Measurements from ENCODE around the gene SNRPB2.

The SNRPB2 gene

GRCh38 chr20:16701296-16701695 is 28.5 kb upstream of the SNRPB2 start:
- Histone ChIP-seq H3K27me3 (replicated peaks; ENCODE audit: control insufficient read depth, insufficient read depth, low read length, poor library complexity, severe bottlenecking) (no peaks in the 10 kb centered on the region), H3K4me3 (ENCODE audit: insufficient read depth, low read depth, low read length, poor library complexity, severe bottlenecking) (no peak overlapping the region), H3K9me3 (ENCODE audit: control insufficient read depth, low read length) (no peaks in the 10 kb centered on the region), H3K27ac (ENCODE audit: insufficient read depth, low read length, poor library complexity, severe bottlenecking) (no peak overlapping the region), H3K4me1 (ENCODE audit: control insufficient read depth, insufficient read depth, low read length, poor library complexity, severe bottlenecking) (no peaks in the 10 kb centered on the region), H3K36me3 (ENCODE audit: control insufficient read depth, insufficient read depth, low read length) (no peaks in the 10 kb centered on the region)
- DNase-seq = peak in 2 of 3 donors; percentile 3 to 27

DNA sequence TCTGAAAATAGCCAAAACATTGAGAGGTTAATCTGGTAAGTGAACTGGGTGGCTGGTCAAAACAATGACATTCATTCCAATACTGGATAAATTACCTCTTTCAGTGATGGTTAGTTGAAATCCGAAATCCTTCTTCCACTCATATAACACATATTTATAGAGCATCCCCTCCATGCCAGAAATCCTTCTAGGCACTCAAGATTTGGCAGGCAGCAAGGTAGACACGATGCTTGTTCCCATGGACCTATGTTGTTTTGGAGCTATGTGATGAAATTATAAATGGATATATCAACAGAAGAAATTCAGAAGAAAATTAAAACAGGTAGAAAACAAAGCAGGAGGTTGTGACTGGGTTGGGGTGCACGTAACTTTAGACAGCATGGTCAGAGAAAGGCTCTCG is 26.3 kb upstream of the SNRPB2 start:
- peaks cover 10% of the 10 kb centered on the region for H3K4me1 ChIP-seq (ENCODE audit: control insufficient read depth, insufficient read depth, low read length, poor library complexity, severe bottlenecking)
- H3K36me3 ChIP-seq (ENCODE audit: control insufficient read depth, insufficient read depth, low read length) = no peaks in the 10 kb centered on the region
- no peak overlapping the region for H3K27ac ChIP-seq (ENCODE audit: insufficient read depth, low read length, poor library complexity, severe bottlenecking)
- no peaks in the 10 kb centered on the region for H3K27me3 ChIP-seq (replicated peaks; ENCODE audit: control insufficient read depth, insufficient read depth, low read length, poor library complexity, severe bottlenecking)
- no peak for DNase-seq
- no peaks in the 10 kb centered on the region for H3K9me3 ChIP-seq (ENCODE audit: control insufficient read depth, low read length)
- H3K4me3 ChIP-seq (ENCODE audit: insufficient read depth, low read depth, low read length, poor library complexity, severe bottlenecking) = no peak overlapping the region

DNA sequence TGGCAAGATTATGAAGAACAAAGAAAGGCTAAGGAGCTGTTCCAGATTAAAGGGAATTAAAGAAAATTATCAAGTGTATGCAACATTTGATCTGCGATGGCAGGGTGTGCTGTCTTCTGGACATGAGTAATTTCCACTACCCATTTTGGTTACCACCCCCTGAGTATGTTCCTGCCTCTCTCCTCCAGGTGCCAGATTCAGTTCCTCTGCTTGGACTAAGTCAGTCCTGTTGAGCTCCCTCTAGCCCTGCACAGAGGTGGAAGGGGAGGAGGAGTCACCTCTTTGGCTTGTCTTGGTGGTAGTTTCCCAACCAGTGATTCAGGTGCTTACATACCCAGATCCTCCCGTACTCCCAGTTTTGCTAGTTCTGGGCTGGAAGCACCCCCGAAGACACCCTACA is 22.2 kb upstream of the SNRPB2 start:
- Histone ChIP-seq H3K36me3 (ENCODE audit: control insufficient read depth, insufficient read depth, low read length) (no peaks in the 10 kb centered on the region), H3K4me3 (ENCODE audit: insufficient read depth, low read depth, low read length, poor library complexity, severe bottlenecking) (no peak overlapping the region), H3K27ac (ENCODE audit: insufficient read depth, low read length, poor library complexity, severe bottlenecking) (no peak overlapping the region), H3K27me3 (replicated peaks; ENCODE audit: control insufficient read depth, insufficient read depth, low read length, poor library complexity, severe bottlenecking) (no peaks in the 10 kb centered on the region), H3K9me3 (ENCODE audit: control insufficient read depth, low read length) (no peaks in the 10 kb centered on the region), H3K4me1 (ENCODE audit: control insufficient read depth, insufficient read depth, low read length, poor library complexity, severe bottlenecking) (peaks cover 21% of the 10 kb centered on the region)
- DNase-seq = no peak

DNA sequence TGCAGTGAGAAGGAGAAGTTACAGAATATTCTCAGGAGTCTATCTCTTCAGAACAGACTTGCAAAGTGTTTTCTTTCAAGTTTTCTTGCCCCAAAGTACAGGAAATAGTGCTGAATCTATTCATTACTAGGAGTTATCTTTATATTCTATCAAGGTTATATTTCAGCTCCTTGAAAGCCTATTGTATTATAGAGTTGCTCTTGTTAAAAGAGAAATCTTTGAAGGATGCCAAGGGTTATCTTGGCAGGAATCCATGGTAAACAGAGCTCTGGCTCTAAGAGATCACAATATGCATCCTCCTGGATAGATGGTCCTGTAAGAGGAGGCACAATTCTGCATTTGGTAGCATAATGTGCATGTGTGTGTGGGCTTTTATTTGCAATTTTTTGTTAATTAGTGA is 21.2 kb upstream of the SNRPB2 start:
- Histone ChIP-seq H3K27me3 (replicated peaks; ENCODE audit: control insufficient read depth, insufficient read depth, low read length, poor library complexity, severe bottlenecking) (no peaks in the 10 kb centered on the region), H3K36me3 (ENCODE audit: control insufficient read depth, insufficient read depth, low read length) (no peaks in the 10 kb centered on the region), H3K4me1 (ENCODE audit: control insufficient read depth, insufficient read depth, low read length, poor library complexity, severe bottlenecking) (peaks cover 21% of the 10 kb centered on the region), H3K27ac (ENCODE audit: insufficient read depth, low read length, poor library complexity, severe bottlenecking) (no peak overlapping the region), H3K9me3 (ENCODE audit: control insufficient read depth, low read length) (no peaks in the 10 kb centered on the region), H3K4me3 (ENCODE audit: insufficient read depth, low read depth, low read length, poor library complexity, severe bottlenecking) (no peak overlapping the region)
- DNase-seq = no peak

- Histone ChIP-seq H3K27me3 (replicated peaks; ENCODE audit: control insufficient read depth, insufficient read depth, low read length, poor library complexity, severe bottlenecking) (no peaks in the 10 kb centered on the region), H3K4me1 (ENCODE audit: control insufficient read depth, insufficient read depth, low read length, poor library complexity, severe bottlenecking) (peaks cover 21% of the 10 kb centered on the region), H3K9me3 (ENCODE audit: control insufficient read depth, low read length) (no peaks in the 10 kb centered on the region), H3K36me3 (ENCODE audit: control insufficient read depth, insufficient read depth, low read length) (no peaks in the 10 kb centered on the region), H3K27ac (ENCODE audit: insufficient read depth, low read length, poor library complexity, severe bottlenecking) (no peak overlapping the region), H3K4me3 (ENCODE audit: insufficient read depth, low read depth, low read length, poor library complexity, severe bottlenecking) (no peak overlapping the region)
- DNase-seq = no peak
Observed at GRCh38 chr20:16709017-16709416, 20.8 kb upstream of the SNRPB2 start.

DNA sequence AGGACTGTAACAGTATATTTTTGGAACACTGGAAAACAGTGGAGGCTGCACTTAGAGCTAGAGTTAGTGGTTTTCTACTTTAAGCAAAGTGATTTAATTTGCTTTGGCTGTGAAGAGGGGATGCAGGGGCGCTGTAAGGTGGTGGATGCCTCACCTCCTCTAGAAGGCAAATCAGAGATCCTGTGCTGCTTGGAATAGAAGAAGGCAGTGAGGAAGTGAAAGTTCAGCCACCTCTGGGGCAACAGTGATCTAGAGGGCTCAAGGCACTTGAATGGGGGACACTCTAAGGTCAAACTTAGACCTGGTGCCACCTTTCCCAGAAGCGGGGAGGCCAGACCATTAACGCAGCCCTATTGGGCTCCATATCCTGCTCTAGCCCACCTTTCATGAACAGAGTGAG is 19.0 kb upstream of the SNRPB2 start:
- Histone ChIP-seq H3K27ac (ENCODE audit: insufficient read depth, low read length, poor library complexity, severe bottlenecking) (no peak overlapping the region), H3K4me3 (ENCODE audit: insufficient read depth, low read depth, low read length, poor library complexity, severe bottlenecking) (no peak overlapping the region), H3K36me3 (ENCODE audit: control insufficient read depth, insufficient read depth, low read length) (no peaks in the 10 kb centered on the region), H3K9me3 (ENCODE audit: control insufficient read depth, low read length) (no peaks in the 10 kb centered on the region), H3K27me3 (replicated peaks; ENCODE audit: control insufficient read depth, insufficient read depth, low read length, poor library complexity, severe bottlenecking) (no peaks in the 10 kb centered on the region), H3K4me1 (ENCODE audit: control insufficient read depth, insufficient read depth, low read length, poor library complexity, severe bottlenecking) (peaks cover 21% of the 10 kb centered on the region)
- DNase-seq = no peak

GRCh38 chr20:16711661-16712258 is 18.1 kb upstream of the SNRPB2 start:
- no peak for DNase-seq
- Histone ChIP-seq H3K27ac (ENCODE audit: insufficient read depth, low read length, poor library complexity, severe bottlenecking) (no peak overlapping the region), H3K36me3 (ENCODE audit: control insufficient read depth, insufficient read depth, low read length) (no peaks in the 10 kb centered on the region), H3K27me3 (replicated peaks; ENCODE audit: control insufficient read depth, insufficient read depth, low read length, poor library complexity, severe bottlenecking) (no peaks in the 10 kb centered on the region), H3K4me3 (ENCODE audit: insufficient read depth, low read depth, low read length, poor library complexity, severe bottlenecking) (no peak overlapping the region), H3K4me1 (ENCODE audit: control insufficient read depth, insufficient read depth, low read length, poor library complexity, severe bottlenecking) (peaks cover 21% of the 10 kb centered on the region), H3K9me3 (ENCODE audit: control insufficient read depth, low read length) (no peaks in the 10 kb centered on the region)

- no peaks in the 10 kb centered on the region for H3K27me3 ChIP-seq (replicated peaks; ENCODE audit: control insufficient read depth, insufficient read depth, low read length, poor library complexity, severe bottlenecking)
- H3K9me3 ChIP-seq (ENCODE audit: control insufficient read depth, low read length) = no peaks in the 10 kb centered on the region
- peaks cover 21% of the 10 kb centered on the region for H3K4me1 ChIP-seq (ENCODE audit: control insufficient read depth, insufficient read depth, low read length, poor library complexity, severe bottlenecking)
- no peaks in the 10 kb centered on the region for H3K36me3 ChIP-seq (ENCODE audit: control insufficient read depth, insufficient read depth, low read length)
- DNase-seq = no peak
- H3K27ac ChIP-seq (ENCODE audit: insufficient read depth, low read length, poor library complexity, severe bottlenecking) = no peak overlapping the region
- H3K4me3 ChIP-seq (ENCODE audit: insufficient read depth, low read depth, low read length, poor library complexity, severe bottlenecking) = no peak overlapping the region
Observed at GRCh38 chr20:16712511-16712947, 17.3 kb upstream of the SNRPB2 start.

DNA sequence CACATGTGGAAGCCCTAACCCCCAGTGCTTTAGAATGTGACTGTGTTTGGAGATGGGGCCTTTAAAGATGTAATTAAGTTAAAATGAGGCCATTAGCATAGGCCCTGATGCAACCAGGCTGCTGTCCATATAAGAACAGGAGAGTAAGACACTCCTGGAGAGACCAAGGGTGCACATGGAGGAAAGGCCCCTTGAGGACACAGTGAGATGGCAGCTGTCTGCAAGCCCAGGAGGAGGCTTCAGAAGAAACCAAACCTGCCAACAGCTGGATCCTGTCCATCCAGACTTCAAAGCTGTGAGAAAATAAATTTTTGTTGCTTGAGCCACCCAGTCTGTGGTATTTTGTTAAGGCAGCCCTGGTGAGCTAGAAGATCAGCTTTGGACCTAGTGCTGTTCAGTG is 16.8 kb upstream of the SNRPB2 start:
- DNase-seq = no peak
- Histone ChIP-seq H3K36me3 (ENCODE audit: control insufficient read depth, insufficient read depth, low read length) (no peaks in the 10 kb centered on the region), H3K27ac (ENCODE audit: insufficient read depth, low read length, poor library complexity, severe bottlenecking) (no peak overlapping the region), H3K4me1 (ENCODE audit: control insufficient read depth, insufficient read depth, low read length, poor library complexity, severe bottlenecking) (peaks cover 16% of the 10 kb centered on the region), H3K27me3 (replicated peaks; ENCODE audit: control insufficient read depth, insufficient read depth, low read length, poor library complexity, severe bottlenecking) (no peaks in the 10 kb centered on the region), H3K4me3 (ENCODE audit: insufficient read depth, low read depth, low read length, poor library complexity, severe bottlenecking) (no peak overlapping the region), H3K9me3 (ENCODE audit: control insufficient read depth, low read length) (no peaks in the 10 kb centered on the region)

DNA sequence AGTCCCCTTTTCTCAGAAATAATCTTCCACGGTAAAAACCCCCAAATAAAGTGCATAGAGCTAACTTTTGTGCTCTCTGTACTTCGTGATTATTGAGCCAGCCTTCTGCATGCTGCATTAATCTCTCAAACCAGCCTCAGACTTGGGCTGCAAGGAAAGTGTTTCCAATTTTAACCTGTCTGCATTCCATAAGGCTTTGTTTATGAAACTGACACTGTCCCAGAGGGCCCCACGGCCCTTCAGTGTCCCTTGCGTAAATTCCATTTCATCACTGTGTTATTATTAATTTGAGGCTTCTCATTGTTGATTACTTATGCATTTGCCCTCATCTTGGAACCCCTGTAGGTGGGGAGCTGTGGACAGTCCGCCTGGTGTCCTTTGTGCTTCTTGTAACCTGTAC is 15.6 kb upstream of the SNRPB2 start:
- DNase-seq = no peak
- no peak overlapping the region for H3K27ac ChIP-seq (ENCODE audit: insufficient read depth, low read length, poor library complexity, severe bottlenecking)
- peaks cover 6% of the 10 kb centered on the region for H3K4me1 ChIP-seq (ENCODE audit: control insufficient read depth, insufficient read depth, low read length, poor library complexity, severe bottlenecking)
- H3K4me3 ChIP-seq (ENCODE audit: insufficient read depth, low read depth, low read length, poor library complexity, severe bottlenecking) = no peak overlapping the region
- H3K27me3 ChIP-seq (replicated peaks; ENCODE audit: control insufficient read depth, insufficient read depth, low read length, poor library complexity, severe bottlenecking) = no peaks in the 10 kb centered on the region
- H3K9me3 ChIP-seq (ENCODE audit: control insufficient read depth, low read length) = no peaks in the 10 kb centered on the region
- no peaks in the 10 kb centered on the region for H3K36me3 ChIP-seq (ENCODE audit: control insufficient read depth, insufficient read depth, low read length)
